GM12878 (cell line): ENCODE measurements around the gene XRCC6. TPM values are rescaled to one million over a fixed set of nuclear protein-coding genes. Genes with fewer than 3 reads are reported as not detected.
A peak's percentile ranks its signal among the peaks of the same experiment; 100 is the strongest.

ENCODE experiments used
- BCL11A ChIP-seq: IDR thresholded peaks from 2 replicates; pipeline ENCODE4 v1.6.1; 2011; ENCODE audit warnings: low read depth, low read length
- BCLAF1 ChIP-seq: fragments of 450-650 bp; IDR thresholded peaks from 2 replicates; pipeline ENCODE4 v1.6.1; 2017; ENCODE audit warnings: antibody characterized with exemption, mild to moderate bottlenecking, moderate library complexity
- BRCA1 ChIP-seq: IDR thresholded peaks from 2 replicates; pipeline ENCODE4 v1.6.1; 2011; ENCODE audit warnings: low read depth, low read length, improper control_type of control experiment
- IKZF1 ChIP-seq: fragments of 450-650 bp; conservative IDR thresholded peaks from 2 replicates; pipeline ENCODE4 v1.6.1; 2017; ENCODE audit warnings: antibody characterized with exemption, mild to moderate bottlenecking
- KDM1A ChIP-seq: fragments of 200-600 bp; sonication (generic); IDR thresholded peaks from 2 replicates; pipeline ENCODE4 v1.6.1; 2016; ENCODE audit warnings: borderline replicate concordance
- LARP7 ChIP-seq: fragments of 450-650 bp; IDR thresholded peaks from 2 replicates; pipeline ENCODE4 v1.6.1; 2017; ENCODE audit warnings: mild to moderate bottlenecking
- NBN ChIP-seq: fragments of 450-650 bp; IDR thresholded peaks from 2 replicates; pipeline ENCODE4 v1.6.1; 2016
- NFIC ChIP-seq: IDR thresholded peaks from 2 replicates; pipeline ENCODE4 v1.6.1; 2012; ENCODE audit warnings: low read depth, mild to moderate bottlenecking, inconsistent platforms, low read length, moderate library complexity
- NRF1 ChIP-seq: conservative IDR thresholded peaks from 2 replicates; pipeline ENCODE4 v1.6.1; 2011; ENCODE audit warnings: mild to moderate bottlenecking, low read depth, low read length, improper control_type of control experiment
- POLR2A ChIP-seq: IDR thresholded peaks from 2 replicates; pipeline ENCODE4 v1.6.1; 2011; ENCODE audit warnings: low read depth, mild to moderate bottlenecking, low read length
- POU2F2 ChIP-seq: IDR thresholded peaks from 3 replicates; pipeline ENCODE4 v1.6.1; 2011; ENCODE audit warnings: low read depth, mild to moderate bottlenecking, low read length, borderline replicate concordance
- RUNX3 ChIP-seq: IDR thresholded peaks from 2 replicates; pipeline ENCODE4 v1.6.1; 2012; ENCODE audit warnings: low read length, inconsistent platforms
- SREBF2 ChIP-seq: IDR thresholded peaks from 2 replicates; pipeline ENCODE4 v1.6.1; 2012; ENCODE audit warnings: mild to moderate bottlenecking, low read length
- SRF ChIP-seq, 2 experiments: IDR thresholded peaks; 2 replicates each; pipeline ENCODE4 v1.6.1; 2011; ENCODE audit warnings: low read depth in 2 of 2, low read length in 2 of 2, mild to moderate bottlenecking in 1 of 2, moderate library complexity in 1 of 2
- TAF1 ChIP-seq: IDR thresholded peaks from 2 replicates; pipeline ENCODE4 v1.6.1; 2011; ENCODE audit warnings: mild to moderate bottlenecking, low read depth, low read length, borderline replicate concordance
- TBL1XR1 ChIP-seq: IDR thresholded peaks from 2 replicates; pipeline ENCODE4 v1.6.1; 2012; ENCODE audit warnings: low read depth, low read length, improper control_type of control experiment
- TCF7 ChIP-seq: IDR thresholded peaks from 2 replicates; pipeline ENCODE4 v1.6.1; 2014; ENCODE audit warnings: antibody characterized with exemption, borderline replicate concordance
- YY1 ChIP-seq: IDR thresholded peaks from 2 replicates; pipeline ENCODE4 v1.6.1; 2011; ENCODE audit warnings: low read depth, mild to moderate bottlenecking, low read length
- ZNF384 ChIP-seq: IDR thresholded peaks from 2 replicates; pipeline ENCODE4 v1.6.1; 2012; ENCODE audit warnings: low read depth, mild to moderate bottlenecking, low read length, improper control_type of control experiment, borderline replicate concordance
- polyA plus RNA-seq, 11 experiments: library from polyadenylated mRNA; depleted of rRNA in 4 of 11; unstranded in 6 of 11; stranded (reverse) in 5 of 11; fragments of >200 nt; fragmentation: Nextera tagmentation in 4 of 11; fragmentation: Illumina TruSeq in 1 of 11; extraction: Ambion mirVana in 4 of 11; extraction: Trizol in 1 of 11; gene quantifications; 1 replicate in 1 of 11; 2 replicates in 10 of 11; pipeline versions ENCODE4 v1.2.1 to v1.2.3, GENCODE V29; 2011 to 2016; ENCODE audit warnings: inconsistent platforms in 2 of 11, missing spikeins in 2 of 11, low read depth in 1 of 11
- total RNA-seq, 4 experiments: library from RNA; depleted of rRNA in 3 of 4; stranded (reverse); fragments of >200 nt in 3 of 4; fragmentation: Illumina TruSeq in 1 of 4; extraction: Trizol in 1 of 4; gene quantifications; 2 replicates each; pipeline versions ENCODE4 v1.2.1 to v1.2.3, GENCODE V29; 2013 to 2021
- TF ChIP-seq, protein P1 (sequence below): fragments of 450-650 bp; IDR thresholded peaks from 2 replicates; pipeline ENCODE4 v1.6.1; 2017; ENCODE audit warnings: mild to moderate bottlenecking, moderate library complexity
- TF ChIP-seq, protein P2 (sequence below), 3 experiments: IDR thresholded peaks in 2 of 3; conservative IDR thresholded peaks in 1 of 3; 2 replicates each; pipeline ENCODE4 v1.5.1; 2011; ENCODE audit warnings: low read depth in 3 of 3, low read length in 3 of 3, mild to moderate bottlenecking in 3 of 3, control low read depth in 2 of 3, moderate library complexity in 2 of 3, inconsistent platforms in 1 of 3, mixed read lengths in 1 of 3; ENCODE audit not compliant: control insufficient read depth in 2 of 3, insufficient read depth in 1 of 3; ENCODE audit errors: extremely low read depth in 1 of 3
- TF ChIP-seq, protein P3 (sequence below): fragments of 450-650 bp; conservative IDR thresholded peaks from 2 replicates; pipeline ENCODE4 v1.6.1; 2017; ENCODE audit warnings: mild to moderate bottlenecking, moderate library complexity

The XRCC6 gene
- total and polyA plus RNA-seq, 10 of the 15 experiments (the other 5 are each of a cell fraction or from before 2014, with no cell fraction given): 186 to 718 (median 348) TPM

DNA sequence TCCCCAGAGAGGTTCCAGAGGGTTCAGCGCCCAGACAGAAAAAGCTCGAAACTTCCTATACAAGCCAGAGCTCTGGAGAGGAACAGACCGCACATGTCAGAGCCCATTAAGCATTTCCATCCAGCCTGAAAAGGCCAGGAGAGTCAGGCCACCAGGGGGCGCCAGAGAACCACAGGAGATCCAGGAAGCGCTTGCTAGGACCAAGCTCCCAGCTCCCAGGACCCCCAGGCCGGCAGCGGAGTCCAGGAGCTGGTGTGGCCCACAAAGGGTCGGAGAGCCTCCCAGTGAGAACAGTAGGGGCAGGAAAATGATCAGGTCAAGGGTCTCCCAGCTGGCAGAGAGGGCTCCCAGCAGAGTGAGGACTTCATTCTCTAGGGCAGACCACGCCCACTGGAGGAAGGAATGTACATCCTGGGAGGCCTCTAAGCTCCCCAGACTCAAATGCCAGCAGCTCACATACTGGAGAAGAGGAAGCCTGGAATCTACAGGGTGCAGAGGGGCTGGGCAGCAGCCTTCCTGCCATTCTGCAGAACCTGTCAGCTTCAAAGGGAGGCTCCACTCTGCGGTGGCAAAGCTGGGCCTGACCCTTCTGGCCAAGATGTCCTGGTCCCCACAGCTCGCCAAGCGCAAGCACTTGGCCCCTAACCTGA lies 76.2 kb downstream of the XRCC6 start (continued):
- TF ChIP-seq, protein P1, sequence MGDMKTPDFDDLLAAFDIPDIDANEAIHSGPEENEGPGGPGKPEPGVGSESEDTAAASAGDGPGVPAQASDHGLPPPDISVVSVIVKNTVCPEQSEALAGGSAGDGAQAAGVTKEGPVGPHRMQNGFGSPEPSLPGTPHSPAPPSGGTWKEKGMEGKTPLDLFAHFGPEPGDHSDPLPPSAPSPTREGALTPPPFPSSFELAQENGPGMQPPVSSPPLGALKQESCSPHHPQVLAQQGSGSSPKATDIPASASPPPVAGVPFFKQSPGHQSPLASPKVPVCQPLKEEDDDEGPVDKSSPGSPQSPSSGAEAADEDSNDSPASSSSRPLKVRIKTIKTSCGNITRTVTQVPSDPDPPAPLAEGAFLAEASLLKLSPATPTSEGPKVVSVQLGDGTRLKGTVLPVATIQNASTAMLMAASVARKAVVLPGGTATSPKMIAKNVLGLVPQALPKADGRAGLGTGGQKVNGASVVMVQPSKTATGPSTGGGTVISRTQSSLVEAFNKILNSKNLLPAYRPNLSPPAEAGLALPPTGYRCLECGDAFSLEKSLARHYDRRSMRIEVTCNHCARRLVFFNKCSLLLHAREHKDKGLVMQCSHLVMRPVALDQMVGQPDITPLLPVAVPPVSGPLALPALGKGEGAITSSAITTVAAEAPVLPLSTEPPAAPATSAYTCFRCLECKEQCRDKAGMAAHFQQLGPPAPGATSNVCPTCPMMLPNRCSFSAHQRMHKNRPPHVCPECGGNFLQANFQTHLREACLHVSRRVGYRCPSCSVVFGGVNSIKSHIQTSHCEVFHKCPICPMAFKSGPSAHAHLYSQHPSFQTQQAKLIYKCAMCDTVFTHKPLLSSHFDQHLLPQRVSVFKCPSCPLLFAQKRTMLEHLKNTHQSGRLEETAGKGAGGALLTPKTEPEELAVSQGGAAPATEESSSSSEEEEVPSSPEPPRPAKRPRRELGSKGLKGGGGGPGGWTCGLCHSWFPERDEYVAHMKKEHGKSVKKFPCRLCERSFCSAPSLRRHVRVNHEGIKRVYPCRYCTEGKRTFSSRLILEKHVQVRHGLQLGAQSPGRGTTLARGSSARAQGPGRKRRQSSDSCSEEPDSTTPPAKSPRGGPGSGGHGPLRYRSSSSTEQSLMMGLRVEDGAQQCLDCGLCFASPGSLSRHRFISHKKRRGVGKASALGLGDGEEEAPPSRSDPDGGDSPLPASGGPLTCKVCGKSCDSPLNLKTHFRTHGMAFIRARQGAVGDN: no peak
- no peak for TF ChIP-seq TBL1XR1
- TF ChIP-seq, protein P2, sequence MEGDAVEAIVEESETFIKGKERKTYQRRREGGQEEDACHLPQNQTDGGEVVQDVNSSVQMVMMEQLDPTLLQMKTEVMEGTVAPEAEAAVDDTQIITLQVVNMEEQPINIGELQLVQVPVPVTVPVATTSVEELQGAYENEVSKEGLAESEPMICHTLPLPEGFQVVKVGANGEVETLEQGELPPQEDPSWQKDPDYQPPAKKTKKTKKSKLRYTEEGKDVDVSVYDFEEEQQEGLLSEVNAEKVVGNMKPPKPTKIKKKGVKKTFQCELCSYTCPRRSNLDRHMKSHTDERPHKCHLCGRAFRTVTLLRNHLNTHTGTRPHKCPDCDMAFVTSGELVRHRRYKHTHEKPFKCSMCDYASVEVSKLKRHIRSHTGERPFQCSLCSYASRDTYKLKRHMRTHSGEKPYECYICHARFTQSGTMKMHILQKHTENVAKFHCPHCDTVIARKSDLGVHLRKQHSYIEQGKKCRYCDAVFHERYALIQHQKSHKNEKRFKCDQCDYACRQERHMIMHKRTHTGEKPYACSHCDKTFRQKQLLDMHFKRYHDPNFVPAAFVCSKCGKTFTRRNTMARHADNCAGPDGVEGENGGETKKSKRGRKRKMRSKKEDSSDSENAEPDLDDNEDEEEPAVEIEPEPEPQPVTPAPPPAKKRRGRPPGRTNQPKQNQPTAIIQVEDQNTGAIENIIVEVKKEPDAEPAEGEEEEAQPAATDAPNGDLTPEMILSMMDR (IDR thresholded peaks at IDR 0.05 in 2 of 3, conservative IDR thresholded peaks at IDR 0.05 in 1 of 3; ENCODE audit: control insufficient read depth in 2 of 3, extremely low read depth in 1 of 3, insufficient read depth in 1 of 3, low read depth in 3 of 3, low read length in 3 of 3): peak; percentile 97 to 98 (median 98); a peak in 5 of 6 replicates
- no peak for TF ChIP-seq LARP7
- no peak for TF ChIP-seq TCF7
- TF ChIP-seq YY1: peak; percentile 62; the same call in 1 of the 2 replicates
- TF ChIP-seq SREBF2: no peak
- TF ChIP-seq POU2F2: peak; percentile 58; the same call in 1 of the 3 replicates
- TF ChIP-seq BRCA1: no peak
- TF ChIP-seq IKZF1: peak; percentile 65
- TF ChIP-seq KDM1A: no peak
- TF ChIP-seq ZNF384: no peak
- TF ChIP-seq POLR2A: no peak
- TF ChIP-seq BCL11A: no peak
- TF ChIP-seq, protein P3, sequence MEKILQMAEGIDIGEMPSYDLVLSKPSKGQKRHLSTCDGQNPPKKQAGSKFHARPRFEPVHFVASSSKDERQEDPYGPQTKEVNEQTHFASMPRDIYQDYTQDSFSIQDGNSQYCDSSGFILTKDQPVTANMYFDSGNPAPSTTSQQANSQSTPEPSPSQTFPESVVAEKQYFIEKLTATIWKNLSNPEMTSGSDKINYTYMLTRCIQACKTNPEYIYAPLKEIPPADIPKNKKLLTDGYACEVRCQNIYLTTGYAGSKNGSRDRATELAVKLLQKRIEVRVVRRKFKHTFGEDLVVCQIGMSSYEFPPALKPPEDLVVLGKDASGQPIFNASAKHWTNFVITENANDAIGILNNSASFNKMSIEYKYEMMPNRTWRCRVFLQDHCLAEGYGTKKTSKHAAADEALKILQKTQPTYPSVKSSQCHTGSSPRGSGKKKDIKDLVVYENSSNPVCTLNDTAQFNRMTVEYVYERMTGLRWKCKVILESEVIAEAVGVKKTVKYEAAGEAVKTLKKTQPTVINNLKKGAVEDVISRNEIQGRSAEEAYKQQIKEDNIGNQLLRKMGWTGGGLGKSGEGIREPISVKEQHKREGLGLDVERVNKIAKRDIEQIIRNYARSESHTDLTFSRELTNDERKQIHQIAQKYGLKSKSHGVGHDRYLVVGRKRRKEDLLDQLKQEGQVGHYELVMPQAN: no peak
- TF ChIP-seq RUNX3: peak; percentile 37; the same call in 1 of the 2 replicates
- TF ChIP-seq SRF (IDR thresholded peaks at IDR 0.05; ENCODE audit: low read depth in 2 of 2, low read length in 2 of 2): no peak
- no peak for TF ChIP-seq TAF1
- no peak for TF ChIP-seq NRF1
- TF ChIP-seq NFIC: no peak
- no peak for TF ChIP-seq NBN
- no peak for TF ChIP-seq BCLAF1
